Measurements from ENCODE around the gene EFHC2. TPM values are rescaled to one million over a fixed set of nuclear protein-coding genes. Genes with fewer than 3 reads are reported as not detected.
A peak's percentile ranks its signal among the peaks of the same experiment; 100 is the strongest.
"Not testable (repeated sequence)": the region's sequence is repeated elsewhere in the genome, so short reads cannot be mapped to it uniquely, and the experiment has no call there.

EFHC2 gene
- polyA plus RNA-seq, 3 donors from 2014 or later: 11.2 to 19.5 (median 13.2) TPM

- Mint-ChIP-seq H3K27ac (no peak overlapping the region), H3K27me3 (ENCODE audit: low read depth in 3 of 3) (peaks cover 0 to 14% (median 2%) of the 10 kb centered on the region in 3 donors), H3K4me3 (no peak overlapping the region), H3K4me1 (peaks cover 8 to 12% of the 10 kb centered on the region in 2 donors), H3K36me3 (peaks cover 0 to 8% (median 4%) of the 10 kb centered on the region in 3 donors), H3K9me3 (no peaks in the 10 kb centered on the region)
- DNase-seq: no peak
Measured at GRCh38 chrX:44203791-44204190, 139.7 kb downstream of the EFHC2 start.

GRCh38 chrX:44202596-44202995 is 140.9 kb downstream of the EFHC2 start:
- Mint-ChIP-seq H3K36me3 (peaks cover 0 to 8% (median 7%) of the 10 kb centered on the region in 3 donors), H3K9me3 (no peaks in the 10 kb centered on the region), H3K27me3 (ENCODE audit: low read depth in 3 of 3) (peaks cover 0 to 14% (median 2%) of the 10 kb centered on the region in 3 donors), H3K4me1 (peaks cover 8 to 12% of the 10 kb centered on the region in 2 donors), H3K4me3 (no peak overlapping the region), H3K27ac (no peak overlapping the region)
- no peak for DNase-seq

GRCh38 chrX:44189116-44189515 is 154.4 kb downstream of the EFHC2 start:
- DNase-seq: no peak
- Mint-ChIP-seq H3K4me1 (no peaks in the 10 kb centered on the region), H3K27ac (no peak overlapping the region), H3K9me3 (peaks cover 0 to 1% (median 0%) of the 10 kb centered on the region in 6 donors), H3K36me3 (peaks cover 0 to 4% (median 4%) of the 10 kb centered on the region in 3 donors), H3K27me3 (ENCODE audit: low read depth in 3 of 3) (peaks cover 0 to 5% (median 2%) of the 10 kb centered on the region in 3 donors), H3K4me3 (no peak overlapping the region)

GRCh38 chrX:44187915-44188314 is 155.6 kb downstream of the EFHC2 start:
- not testable (repeated sequence) for DNase-seq; H3K4me3 Mint-ChIP-seq; H3K9me3 Mint-ChIP-seq; H3K36me3 Mint-ChIP-seq; H3K4me1 Mint-ChIP-seq; H3K27me3 Mint-ChIP-seq (ENCODE audit: low read depth in 3 of 3); H3K27ac Mint-ChIP-seq

- H3K4me3 Mint-ChIP-seq: peak overlapping the region in 1 of 5 donors; percentile 22
- no peaks in the 10 kb centered on the region for H3K9me3 Mint-ChIP-seq
- peaks cover 2 to 6% of the 10 kb centered on the region in 2 donors for H3K4me1 Mint-ChIP-seq
- no peak for DNase-seq
- peaks cover 0 to 1% (median 0%) of the 10 kb centered on the region in 3 donors for H3K36me3 Mint-ChIP-seq
- peaks cover 0 to 3% (median 0%) of the 10 kb centered on the region in 3 donors for H3K27me3 Mint-ChIP-seq (ENCODE audit: low read depth in 3 of 3)
- no peak overlapping the region for H3K27ac Mint-ChIP-seq
Measured at GRCh38 chrX:44183329-44183728, 160.1 kb downstream of the EFHC2 start.

- Mint-ChIP-seq H3K4me3 (no peak overlapping the region), H3K27me3 (ENCODE audit: low read depth in 3 of 3) (peaks cover 0 to 3% (median 2%) of the 10 kb centered on the region in 3 donors), H3K4me1 (peaks cover 0 to 5% of the 10 kb centered on the region in 2 donors), H3K36me3 (peaks cover 4 to 14% (median 14%) of the 10 kb centered on the region in 3 donors), H3K27ac (no peak overlapping the region), H3K9me3 (peaks cover 0 to 3% (median 0%) of the 10 kb centered on the region in 6 donors)
- DNase-seq: no peak
Measured at GRCh38 chrX:44178274-44179053, 165.0 kb downstream of the EFHC2 start.

- H3K36me3 Mint-ChIP-seq: peaks cover 9 to 18% (median 17%) of the 10 kb centered on the region in 3 donors
- H3K9me3 Mint-ChIP-seq: peaks cover 0 to 3% (median 0%) of the 10 kb centered on the region in 6 donors
- DNase-seq: no peak
- no peak overlapping the region for H3K4me3 Mint-ChIP-seq
- H3K27ac Mint-ChIP-seq: no peak overlapping the region
- no peaks in the 10 kb centered on the region for H3K4me1 Mint-ChIP-seq
- peaks cover 0 to 3% (median 2%) of the 10 kb centered on the region in 3 donors for H3K27me3 Mint-ChIP-seq (ENCODE audit: low read depth in 3 of 3)
Measured at GRCh38 chrX:44175455-44175854, 168.0 kb downstream of the EFHC2 start.

- DNase-seq: no peak
- Mint-ChIP-seq H3K9me3 (peaks cover 0 to 3% (median 0%) of the 10 kb centered on the region in 6 donors), H3K4me3 (no peak overlapping the region), H3K36me3 (peaks cover 9 to 18% (median 17%) of the 10 kb centered on the region in 3 donors), H3K27ac (no peak overlapping the region), H3K27me3 (ENCODE audit: low read depth in 3 of 3) (peaks cover 0 to 3% (median 2%) of the 10 kb centered on the region in 3 donors), H3K4me1 (no peaks in the 10 kb centered on the region)
Measured at GRCh38 chrX:44174061-44174460, 169.4 kb downstream of the EFHC2 start.

GRCh38 chrX:44173219-44173618 is 170.3 kb downstream of the EFHC2 start:
- Mint-ChIP-seq H3K27ac (no peak overlapping the region), H3K4me1 (no peaks in the 10 kb centered on the region), H3K36me3 (peaks cover 9 to 18% (median 17%) of the 10 kb centered on the region in 3 donors), H3K4me3 (no peak overlapping the region), H3K27me3 (ENCODE audit: low read depth in 3 of 3) (peaks cover 0 to 2% (median 0%) of the 10 kb centered on the region in 3 donors), H3K9me3 (peaks cover 0 to 3% (median 0%) of the 10 kb centered on the region in 6 donors)
- no peak for DNase-seq

GRCh38 chrX:44167116-44167515 is 176.4 kb downstream of the EFHC2 start:
- no peaks in the 10 kb centered on the region for H3K4me1 Mint-ChIP-seq
- no peak for DNase-seq
- H3K9me3 Mint-ChIP-seq: no peaks in the 10 kb centered on the region
- no peak overlapping the region for H3K4me3 Mint-ChIP-seq
- peaks cover 0 to 8% (median 5%) of the 10 kb centered on the region in 3 donors for H3K36me3 Mint-ChIP-seq
- H3K27me3 Mint-ChIP-seq (ENCODE audit: low read depth in 3 of 3): peaks cover 0 to 6% (median 2%) of the 10 kb centered on the region in 3 donors
- H3K27ac Mint-ChIP-seq: no peak overlapping the region

GRCh38 chrX:44162964-44163475 is 180.5 kb downstream of the EFHC2 start:
- H3K27ac Mint-ChIP-seq: no peak overlapping the region
- H3K4me3 Mint-ChIP-seq: no peak overlapping the region

GRCh38 chrX:44157858-44158257 is 185.6 kb downstream of the EFHC2 start:
- DNase-seq: no peak
- Mint-ChIP-seq H3K27me3 (ENCODE audit: low read depth in 3 of 3) (peaks cover 2 to 10% (median 4%) of the 10 kb centered on the region in 3 donors), H3K36me3 (peaks cover 0 to 8% (median 8%) of the 10 kb centered on the region in 3 donors), H3K4me1 (no peaks in the 10 kb centered on the region), H3K27ac (no peak overlapping the region), H3K4me3 (no peak overlapping the region), H3K9me3 (no peaks in the 10 kb centered on the region)

More at GRCh38 chrX:44162964-44163475, 180.5 kb downstream of the EFHC2 start:
- DNase-seq: no peak
- peaks cover 0 to 9% (median 2%) of the 10 kb centered on the region in 3 donors for H3K27me3 Mint-ChIP-seq (ENCODE audit: low read depth in 3 of 3)
- H3K36me3 Mint-ChIP-seq: peaks cover 0 to 12% (median 11%) of the 10 kb centered on the region in 3 donors
- H3K4me1 Mint-ChIP-seq: no peaks in the 10 kb centered on the region
- H3K9me3 Mint-ChIP-seq: no peaks in the 10 kb centered on the region

- peaks cover 0 to 8% (median 4%) of the 10 kb centered on the region in 3 donors for H3K36me3 Mint-ChIP-seq
- DNase-seq: no peak
- H3K27ac Mint-ChIP-seq: no peak overlapping the region
- H3K4me3 Mint-ChIP-seq: no peak overlapping the region
- H3K27me3 Mint-ChIP-seq (ENCODE audit: low read depth in 3 of 3): peaks cover 2 to 6% (median 4%) of the 10 kb centered on the region in 3 donors
- no peaks in the 10 kb centered on the region for H3K9me3 Mint-ChIP-seq
- no peaks in the 10 kb centered on the region for H3K4me1 Mint-ChIP-seq
Measured at GRCh38 chrX:44157283-44157682, 186.2 kb downstream of the EFHC2 start.

GRCh38 chrX:44156726-44157125 is 186.7 kb downstream of the EFHC2 start:
- DNase-seq: no peak
- no peaks in the 10 kb centered on the region for H3K4me1 Mint-ChIP-seq
- H3K27me3 Mint-ChIP-seq (ENCODE audit: low read depth in 3 of 3): peaks cover 2 to 6% (median 4%) of the 10 kb centered on the region in 3 donors
- no peak overlapping the region for H3K4me3 Mint-ChIP-seq
- H3K36me3 Mint-ChIP-seq: peaks cover 0 to 8% (median 4%) of the 10 kb centered on the region in 3 donors
- H3K9me3 Mint-ChIP-seq: no peaks in the 10 kb centered on the region
- no peak overlapping the region for H3K27ac Mint-ChIP-seq

Data from immature natural killer cell (primary cell).